Neuronal stem cell (in vitro differentiated cells): ENCODE results near the gene ZFAND3.
"Not testable (repeated sequence)": the region's sequence is repeated elsewhere in the genome, so short reads cannot be mapped to it uniquely, and the experiment has no call there.

Source experiments
- DNase-seq: peaks from one replicate; pipeline ENCODE4 v3.0.0-alpha.2; 2013; ENCODE audit warnings: low spot score
- H2AFZ ChIP-seq: one replicate; pipeline ENCODE4 v1.6.1; 2013; ENCODE audit warnings: mild to moderate bottlenecking, low read length, inconsistent platforms
- H2AK5ac ChIP-seq: 2 replicates; pipeline ENCODE4 v1.6.1; 2013; ENCODE audit warnings: low read depth, mild to moderate bottlenecking, inconsistent platforms, low read length, moderate library complexity, mixed read lengths
- H2BK120ac ChIP-seq: 2 replicates; pipeline ENCODE4 v1.6.1; 2013; ENCODE audit warnings: low read depth, mild to moderate bottlenecking, inconsistent platforms, low read length, moderate library complexity, mixed read lengths
- H2BK12ac ChIP-seq: one replicate; pipeline ENCODE4 v1.6.1; 2013; ENCODE audit warnings: low read length, inconsistent platforms
- H2BK15ac ChIP-seq: 2 replicates; pipeline ENCODE4 v1.6.1; 2013; ENCODE audit warnings: mild to moderate bottlenecking, low read length, inconsistent platforms, mixed read lengths
- H2BK5ac ChIP-seq: one replicate; pipeline ENCODE4 v1.6.1; 2013; ENCODE audit warnings: inconsistent platforms, mild to moderate bottlenecking, low read length, moderate library complexity
- H3K14ac ChIP-seq: one replicate; pipeline ENCODE4 v1.6.1; 2013; ENCODE audit warnings: low read length, inconsistent platforms
- H3K18ac ChIP-seq: 2 replicates; pipeline ENCODE4 v1.6.1; 2013; ENCODE audit warnings: low read length, inconsistent platforms
- H3K23ac ChIP-seq: 2 replicates; pipeline ENCODE4 v1.6.1; 2013; ENCODE audit warnings: low read depth, mild to moderate bottlenecking, mixed read lengths, low read length, inconsistent platforms; ENCODE audit not compliant: poor library complexity
- H3K27ac ChIP-seq: replicated peaks from 3 replicates; pipeline ENCODE4 v1.5.1; 2013; ENCODE audit warnings: low read length, inconsistent platforms
- H3K27me3 ChIP-seq, 3 experiments: 2 replicates each; pipeline ENCODE4 v1.6.1; 2013; ENCODE audit warnings: low read length in 3 of 3, mild to moderate bottlenecking in 2 of 3, inconsistent platforms in 1 of 3, low read depth in 1 of 3, mixed read lengths in 1 of 3, moderate library complexity in 1 of 3; ENCODE audit not compliant: control insufficient read depth in 3 of 3, insufficient read depth in 3 of 3
- H3K36me3 ChIP-seq, 2 donors: replicated peaks in 1 of 2; 2 replicates each; pipeline ENCODE4 v1.6.1; 2013; ENCODE audit warnings: low read length in 2 of 2; ENCODE audit not compliant: control insufficient read depth in 2 of 2, insufficient read depth in 2 of 2
- H3K4ac ChIP-seq: 2 replicates; pipeline ENCODE4 v1.6.1; 2013; ENCODE audit warnings: inconsistent platforms, mild to moderate bottlenecking, low read length, moderate library complexity
- H3K4me1 ChIP-seq, 2 donors: 1 replicate in 1 of 2; 2 replicates in 1 of 2; pipeline ENCODE4 v1.6.1; 2013; ENCODE audit warnings: low read length in 2 of 2, low read depth in 1 of 2; ENCODE audit not compliant: control insufficient read depth in 2 of 2, insufficient read depth in 1 of 2
- H3K4me2 ChIP-seq: one replicate; pipeline ENCODE4 v1.6.1; 2013; ENCODE audit warnings: mild to moderate bottlenecking, low read length, inconsistent platforms; ENCODE audit not compliant: insufficient read depth, poor library complexity, severe bottlenecking
- H3K4me3 ChIP-seq, 2 donors: 2 replicates each; pipeline ENCODE4 v1.5.1; 2013; ENCODE audit warnings: low read length in 2 of 2, mild to moderate bottlenecking in 2 of 2, inconsistent platforms in 1 of 2, moderate library complexity in 1 of 2
- H3K79me1 ChIP-seq: one replicate; pipeline ENCODE4 v1.6.1; 2013; ENCODE audit warnings: low read depth, mild to moderate bottlenecking, inconsistent platforms, low read length, moderate library complexity
- H3K9ac ChIP-seq: one replicate; pipeline ENCODE4 v1.6.1; 2013; ENCODE audit warnings: mild to moderate bottlenecking, low read depth, low read length, inconsistent platforms; ENCODE audit not compliant: poor library complexity
- H3K9me3 ChIP-seq, 2 donors: replicated peaks in 1 of 2; 2 replicates each; pipeline versions ENCODE3 to v1.6.1; 2013; ENCODE audit warnings: low read length in 2 of 2, mild to moderate bottlenecking in 2 of 2, inconsistent platforms in 1 of 2, low read depth in 1 of 2, mixed read lengths in 1 of 2, moderate library complexity in 1 of 2; ENCODE audit not compliant: control insufficient read depth in 2 of 2, insufficient read depth in 1 of 2
- H4K8ac ChIP-seq: one replicate; pipeline ENCODE4 v1.6.1; 2013; ENCODE audit warnings: low read depth, mild to moderate bottlenecking, inconsistent platforms, low read length, moderate library complexity
- H4K91ac ChIP-seq: one replicate; pipeline ENCODE4 v1.6.1; 2013; ENCODE audit warnings: low read length, low read depth, mild to moderate bottlenecking, inconsistent platforms; ENCODE audit not compliant: poor library complexity
- WGBS, 2 donors: extraction: QIAGEN DNeasy Blood & Tissue Kit; methylation state at CpG; one replicate each; pipeline ENCODE4 v1.1.7; 2013; ENCODE audit warnings: missing lambda C conversion rate in 2 of 2, mixed read lengths in 1 of 2; ENCODE audit not compliant: insufficient read length in 2 of 2, insufficient replicate concordance in 1 of 2; ENCODE audit errors: extremely low coverage in 2 of 2; 5-methylcytosine and 5-hydroxymethylcytosine counted together

ZFAND3 gene

DNA sequence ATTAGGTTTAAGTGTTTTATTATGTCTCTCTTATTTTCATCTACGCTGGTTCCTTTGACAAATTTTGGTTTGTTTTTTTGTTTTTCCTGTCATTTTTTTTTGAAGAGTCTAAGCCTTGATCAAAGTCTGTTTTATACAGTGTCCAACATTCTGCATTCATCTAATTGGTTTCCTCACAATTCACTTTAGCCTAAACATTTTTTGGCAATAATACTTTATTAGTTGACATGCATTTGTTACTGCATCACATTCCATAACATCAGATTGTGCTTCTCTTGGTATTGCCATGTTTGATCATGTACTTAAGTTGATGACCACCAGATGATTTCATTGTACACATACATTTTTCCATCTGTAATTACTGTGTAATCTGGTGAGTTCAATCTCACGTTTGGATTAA is 173.2 kb downstream of the ZFAND3 start:
- Histone ChIP-seq H3K18ac (no peak overlapping the region), H3K4ac (no peak overlapping the region), H3K9me3 (peaks cover 0 to 5% of the 10 kb centered on the region in 2 donors), H2BK5ac (no peak overlapping the region), H3K4me2 (no peak overlapping the region), H4K91ac (no peak overlapping the region), H2AK5ac (no peak overlapping the region), H2BK15ac (no peak overlapping the region), H3K27me3 (no peaks in the 10 kb centered on the region), H3K4me1 (peaks cover 12 to 26% of the 10 kb centered on the region in 2 donors), H2AFZ (no peak overlapping the region), H2BK120ac (no peak overlapping the region), H3K4me3 (no peak overlapping the region), H3K27ac (no peak overlapping the region), H3K79me1 (peaks cover 2% of the 10 kb centered on the region), H4K8ac (no peak overlapping the region), H3K14ac (no peak overlapping the region), H3K23ac (no peak overlapping the region), H3K36me3 (no peaks in the 10 kb centered on the region), H3K9ac (no peak overlapping the region), H2BK12ac (no peak overlapping the region)
- DNase-seq: no peak
- no CpG with 5 or more reads among the region's 2 CpGs for WGBS, 2 donors

GRCh38 chr6:37993194-37993593 is 173.7 kb downstream of the ZFAND3 start:
- H3K4me2 ChIP-seq, H4K91ac ChIP-seq, H3K14ac ChIP-seq, H2AK5ac ChIP-seq, H2BK5ac ChIP-seq, H2AFZ ChIP-seq, H3K9me3 ChIP-seq, H2BK12ac ChIP-seq, H2BK120ac ChIP-seq, H3K4ac ChIP-seq, H2BK15ac ChIP-seq, H3K18ac ChIP-seq, H3K4me3 ChIP-seq, H3K27me3 ChIP-seq, H3K27ac ChIP-seq, H3K9ac ChIP-seq, H4K8ac ChIP-seq, H3K23ac ChIP-seq, H3K36me3 ChIP-seq, DNase-seq, H3K79me1 ChIP-seq: not testable (repeated sequence)
- peaks cover 12 to 26% of the 10 kb centered on the region in 2 donors for H3K4me1 ChIP-seq
- WGBS, 2 donors: no CpG with 5 or more reads among the region's 7 CpGs

DNA sequence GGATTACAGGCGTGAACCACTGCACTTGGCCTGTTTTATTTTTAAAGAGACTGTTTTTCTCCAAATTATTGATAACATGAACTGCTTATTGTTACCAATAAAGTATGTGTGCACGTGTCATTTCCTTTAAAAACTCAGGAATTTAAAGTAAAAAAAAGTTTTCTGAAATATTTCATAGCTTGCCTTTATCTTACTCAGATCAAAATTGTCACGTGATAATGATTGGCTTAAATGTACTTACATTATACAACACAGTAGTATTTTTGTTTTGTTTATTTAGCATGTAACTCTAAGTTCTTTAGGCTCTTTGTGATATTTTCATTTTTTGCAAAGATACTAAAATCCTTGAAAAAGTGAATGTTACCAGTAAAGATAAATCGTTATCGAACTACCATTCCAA is 174.1 kb downstream of the ZFAND3 start:
- H2AFZ ChIP-seq: no peak overlapping the region
- no CpG with 5 or more reads among the region's 5 CpGs for WGBS, 2 donors
- no peak for DNase-seq
- no peak overlapping the region for H3K18ac ChIP-seq
- H3K9ac ChIP-seq: no peak overlapping the region
- H3K4me1 ChIP-seq: peaks cover 12 to 26% of the 10 kb centered on the region in 2 donors
- H2BK120ac ChIP-seq: no peak overlapping the region
- H3K79me1 ChIP-seq: peaks cover 2% of the 10 kb centered on the region
- H2BK15ac ChIP-seq: no peak overlapping the region
- no peak overlapping the region for H4K91ac ChIP-seq
- no peak overlapping the region for H3K4me3 ChIP-seq
- H2BK12ac ChIP-seq: no peak overlapping the region
- no peak overlapping the region for H3K4ac ChIP-seq
- no peak overlapping the region for H2AK5ac ChIP-seq
- no peaks in the 10 kb centered on the region for H3K27me3 ChIP-seq
- H3K36me3 ChIP-seq: no peaks in the 10 kb centered on the region
- H3K23ac ChIP-seq: no peak overlapping the region
- no peak overlapping the region for H4K8ac ChIP-seq
- H3K14ac ChIP-seq: no peak overlapping the region
- H3K27ac ChIP-seq: no peak overlapping the region
- no peak overlapping the region for H3K4me2 ChIP-seq
- H3K9me3 ChIP-seq: peaks cover 0 to 5% of the 10 kb centered on the region in 2 donors
- H2BK5ac ChIP-seq: no peak overlapping the region

DNA sequence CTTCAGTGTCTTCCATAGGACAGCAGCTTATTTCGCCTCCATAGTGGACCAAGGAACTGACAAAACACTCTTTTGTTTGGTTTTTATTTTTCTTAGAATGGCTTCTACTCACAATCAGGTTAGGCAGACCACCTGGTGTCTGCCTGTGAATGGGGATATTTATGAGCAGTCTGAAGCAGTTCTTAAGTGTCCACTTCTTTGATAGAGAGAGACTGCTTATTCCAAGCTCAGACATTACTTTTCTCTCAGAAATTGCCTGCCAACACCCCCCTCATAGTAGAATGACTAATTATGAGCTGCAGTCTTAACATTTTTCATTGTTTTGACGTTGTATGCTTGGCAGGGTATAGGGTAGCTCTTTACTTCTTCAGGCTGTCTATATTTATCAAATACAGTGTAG is 174.7 kb downstream of the ZFAND3 start:
- DNase-seq: no peak
- no peak overlapping the region for H3K4ac ChIP-seq
- H2AFZ ChIP-seq: no peak overlapping the region
- no peak overlapping the region for H4K8ac ChIP-seq
- H2AK5ac ChIP-seq: no peak overlapping the region
- H3K14ac ChIP-seq: no peak overlapping the region
- no peak overlapping the region for H3K23ac ChIP-seq
- H3K9me3 ChIP-seq: peaks cover 0 to 6% of the 10 kb centered on the region in 2 donors
- no peak overlapping the region for H3K4me3 ChIP-seq
- WGBS, 2 donors: no CpG with 5 or more reads among the region's 2 CpGs
- no peak overlapping the region for H3K27ac ChIP-seq
- H2BK5ac ChIP-seq: no peak overlapping the region
- no peak overlapping the region for H3K9ac ChIP-seq
- H2BK120ac ChIP-seq: no peak overlapping the region
- no peak overlapping the region for H2BK15ac ChIP-seq
- H2BK12ac ChIP-seq: no peak overlapping the region
- no peak overlapping the region for H4K91ac ChIP-seq
- peaks cover 12 to 26% of the 10 kb centered on the region in 2 donors for H3K4me1 ChIP-seq
- no peaks in the 10 kb centered on the region for H3K27me3 ChIP-seq
- no peak overlapping the region for H3K4me2 ChIP-seq
- peaks cover 2% of the 10 kb centered on the region for H3K79me1 ChIP-seq
- no peaks in the 10 kb centered on the region for H3K36me3 ChIP-seq
- H3K18ac ChIP-seq: no peak overlapping the region
